Astrocyte (in vitro differentiated cells and primary cell): Measurements from ENCODE around the gene NHLRC1.

Experiments
- CTCF ChIP-seq: IDR thresholded peaks from 2 replicates; pipeline ENCODE4 v1.5.1; 2011; ENCODE audit warnings: low read depth, mild to moderate bottlenecking, inconsistent platforms, low read length, moderate library complexity; ENCODE audit not compliant: insufficient read depth
- EZH2 ChIP-seq: IDR thresholded peaks from 2 replicates; pipeline ENCODE4 v1.6.1; 2012; ENCODE audit warnings: mild to moderate bottlenecking, low read length, inconsistent platforms; ENCODE audit not compliant: insufficient read depth

- TF ChIP-seq CTCF = no peak
- TF ChIP-seq EZH2 = no peak
These were observed 38.4 kb upstream of the NHLRC1 start for GRCh38 chr6:18160911-18161310.
